Measurements from ENCODE around the gene KIRREL3. TPM values are rescaled to one million over a fixed set of nuclear protein-coding genes. Genes with fewer than 3 reads are reported as not detected.

KIRREL3 gene
- total RNA-seq, 1 donor from 2014 or later = not detected

- ATAC-seq (no peak), DNase-seq (no peak)
- Histone ChIP-seq H3K27me3 (no peaks in the 10 kb centered on the region), H3K36me3 (no peaks in the 10 kb centered on the region), H3K4me1 (no peaks in the 10 kb centered on the region), H3K4me3 (no peak overlapping the region), H3K9me3 (no peaks in the 10 kb centered on the region), H3K27ac (no peak overlapping the region)
- TF ChIP-seq CTCF (IDR thresholded peaks at IDR 0.05) = no peak
- intact Hi-C loops (cut with DNase I) = no loop called here
These were observed 245.8 kb downstream of the KIRREL3 start for GRCh38 chr11:126754591-126755426.

GRCh38 chr11:126753990-126754389, 246.6 kb downstream of the KIRREL3 start:
- Histone ChIP-seq H3K9me3 (no peaks in the 10 kb centered on the region), H3K4me1 (no peaks in the 10 kb centered on the region), H3K27ac (no peak overlapping the region), H3K36me3 (no peaks in the 10 kb centered on the region), H3K4me3 (no peak overlapping the region), H3K27me3 (no peaks in the 10 kb centered on the region)
- intact Hi-C loops (cut with DNase I) = no loop called here
- TF ChIP-seq CTCF (IDR thresholded peaks at IDR 0.05) = no peak
- DNase-seq (no peak), ATAC-seq (no peak)

- no peaks in the 10 kb centered on the region for H3K36me3 ChIP-seq
These were observed 249.3 kb downstream of the KIRREL3 start for GRCh38 chr11:126751242-126751641.

GRCh38 chr11:126748793-126749192, 251.8 kb downstream of the KIRREL3 start:
- no peak overlapping the region for H3K27ac ChIP-seq
- no peaks in the 10 kb centered on the region for H3K36me3 ChIP-seq
- TF ChIP-seq CTCF (IDR thresholded peaks at IDR 0.05) = no peak
- H3K9me3 ChIP-seq = no peaks in the 10 kb centered on the region
- intact Hi-C loops (cut with DNase I) = no loop called here
- no peaks in the 10 kb centered on the region for H3K4me1 ChIP-seq
- H3K27me3 ChIP-seq = no peaks in the 10 kb centered on the region
- ATAC-seq (no peak), DNase-seq (no peak)
- H3K4me3 ChIP-seq = no peak overlapping the region

More at GRCh38 chr11:126751242-126751641, 249.3 kb downstream of the KIRREL3 start:
- Histone ChIP-seq H3K9me3 (no peaks in the 10 kb centered on the region), H3K4me1 (no peaks in the 10 kb centered on the region), H3K4me3 (no peak overlapping the region), H3K27ac (no peak overlapping the region), H3K27me3 (no peaks in the 10 kb centered on the region)
- TF ChIP-seq CTCF (IDR thresholded peaks at IDR 0.05) = no peak
- DNase-seq = no peak
- no peak for ATAC-seq
- intact Hi-C loops (cut with DNase I) = no loop called here

- Histone ChIP-seq H3K36me3 (no peaks in the 10 kb centered on the region), H3K27me3 (no peaks in the 10 kb centered on the region), H3K4me3 (no peak overlapping the region), H3K9me3 (no peaks in the 10 kb centered on the region), H3K4me1 (no peaks in the 10 kb centered on the region), H3K27ac (no peak overlapping the region)
- intact Hi-C loops (cut with DNase I) = no loop called here
- ATAC-seq (peak; percentile 75), DNase-seq (peak; percentile 63)
- no peak for TF ChIP-seq CTCF (IDR thresholded peaks at IDR 0.05)
These were observed 252.3 kb downstream of the KIRREL3 start for GRCh38 chr11:126748100-126748791.
